CD4-positive, alpha-beta T cell treated with Interferon gamma for 1 hour (primary cell): ENCODE results near the gene CCDC196.
"Not testable (repeated sequence)": the region's sequence is repeated elsewhere in the genome, so short reads cannot be mapped to it uniquely, and the experiment has no call there.

Source experiments
- DNase-seq: peaks from one replicate; pipeline ENCODE4 v3.0.0-alpha.2; 2020

The CCDC196 gene

DNA sequence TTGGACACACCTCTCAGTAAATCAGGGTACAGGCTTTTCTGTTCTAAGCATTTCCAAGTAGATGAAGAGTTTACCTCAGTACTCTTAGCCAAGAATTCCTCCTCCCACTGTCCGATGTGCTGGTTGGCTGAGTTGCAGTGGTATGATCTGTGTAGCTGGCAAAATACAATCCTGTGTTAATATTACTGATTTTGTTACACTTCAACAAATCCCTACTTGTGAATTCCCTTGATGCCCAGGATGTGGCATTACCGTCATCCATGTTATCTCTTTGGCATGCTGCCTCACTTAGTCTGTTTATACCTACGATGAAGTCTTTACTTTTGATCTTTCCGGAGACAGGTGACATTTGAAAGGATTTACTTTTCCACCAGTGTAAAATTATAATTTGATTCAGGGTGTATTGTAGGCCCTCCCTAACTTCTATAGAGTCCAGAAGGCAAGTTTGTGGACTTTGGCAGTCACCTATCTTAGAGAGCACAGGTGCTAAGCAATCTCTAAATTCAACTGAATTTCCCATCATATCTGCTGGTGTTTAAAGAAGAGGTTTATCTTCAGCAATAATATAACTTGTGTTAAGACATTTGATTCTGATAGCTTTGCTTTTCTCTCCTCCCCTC lies 10.1 kb downstream of the CCDC196 start:
- DNase-seq, result no peak

DNA sequence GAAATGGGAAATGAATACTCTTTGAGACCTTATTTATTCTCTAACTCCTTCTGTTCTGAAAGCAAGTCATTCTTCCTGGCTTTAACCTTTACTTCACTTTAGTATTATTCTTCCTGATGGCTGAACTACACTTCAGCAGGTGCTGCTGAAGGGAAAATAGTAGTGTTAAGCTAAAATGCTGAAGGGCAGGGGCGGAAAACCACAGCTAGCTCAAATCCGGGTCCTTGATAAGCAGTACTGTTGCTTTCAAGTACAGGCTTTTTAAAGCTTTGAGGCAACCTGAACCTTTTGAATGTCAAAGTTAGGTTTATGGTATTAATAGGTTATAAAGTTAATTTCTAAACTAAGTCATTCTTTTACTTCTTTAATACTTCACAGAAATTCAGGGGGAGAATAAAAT lies 10.7 kb downstream of the CCDC196 start:
- no peak for DNase-seq

- no peak for DNase-seq
Observed at GRCh38 chr14:66498311-66498710, 12.1 kb downstream of the CCDC196 start.

DNA sequence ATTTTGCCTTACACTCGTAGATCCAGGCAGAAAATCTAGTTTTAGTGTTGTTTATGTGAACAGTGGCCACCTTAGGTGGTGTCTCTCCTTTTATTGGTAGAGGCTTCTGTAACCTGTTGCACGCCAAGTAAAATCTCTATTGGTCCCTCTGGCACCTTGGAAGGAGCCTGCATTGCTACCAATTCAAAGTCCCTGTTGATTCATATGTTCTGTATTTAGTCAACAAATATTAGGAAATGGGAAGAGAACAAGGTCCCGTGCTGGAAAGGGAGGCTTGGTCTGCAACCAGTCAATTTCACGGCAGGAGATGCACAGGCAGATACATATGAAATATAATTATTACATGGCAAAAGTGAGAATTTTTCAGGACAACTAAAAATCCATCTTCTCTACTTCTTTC lies 15.4 kb downstream of the CCDC196 start:
- DNase-seq, result no peak

DNA sequence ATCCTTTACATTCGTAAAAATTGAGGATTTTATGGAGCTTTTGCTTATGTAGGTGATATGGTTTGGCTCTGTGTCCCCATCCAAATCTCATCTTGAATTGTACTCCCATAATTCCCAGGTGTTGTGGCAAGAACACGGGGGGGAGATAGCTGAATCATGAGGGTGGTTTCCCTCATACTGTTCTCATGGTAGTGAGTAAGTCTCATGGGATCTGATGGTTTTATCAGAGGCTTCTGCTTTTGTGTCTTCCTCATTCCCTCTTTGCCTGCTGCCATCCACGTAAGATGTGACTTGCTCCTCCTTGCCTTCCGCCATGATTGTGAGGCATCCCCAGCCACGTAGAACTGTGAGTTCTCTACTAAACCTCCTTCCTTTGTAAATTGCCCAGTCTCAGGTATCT lies 16.7 kb downstream of the CCDC196 start:
- not testable (repeated sequence) for DNase-seq

DNA sequence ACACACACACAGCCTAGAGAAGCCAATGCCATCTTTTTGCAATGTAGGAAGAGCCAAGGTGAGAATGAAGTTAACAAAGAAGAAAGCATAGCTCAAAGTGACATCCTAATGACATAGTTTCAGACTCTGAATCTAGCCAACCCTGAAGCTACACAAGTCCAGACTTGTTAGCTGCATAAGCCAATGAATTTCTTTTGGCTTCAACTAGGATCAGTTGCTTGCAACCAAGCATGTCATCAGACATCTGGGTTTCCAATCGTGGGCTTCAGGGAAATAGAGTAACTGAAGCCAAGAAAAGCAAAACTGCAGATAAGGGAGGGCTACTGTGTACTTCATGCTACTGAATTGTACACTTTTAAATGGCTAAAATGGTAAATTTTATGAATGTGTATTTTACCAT lies 17.4 kb downstream of the CCDC196 start:
- DNase-seq, result no peak

DNA sequence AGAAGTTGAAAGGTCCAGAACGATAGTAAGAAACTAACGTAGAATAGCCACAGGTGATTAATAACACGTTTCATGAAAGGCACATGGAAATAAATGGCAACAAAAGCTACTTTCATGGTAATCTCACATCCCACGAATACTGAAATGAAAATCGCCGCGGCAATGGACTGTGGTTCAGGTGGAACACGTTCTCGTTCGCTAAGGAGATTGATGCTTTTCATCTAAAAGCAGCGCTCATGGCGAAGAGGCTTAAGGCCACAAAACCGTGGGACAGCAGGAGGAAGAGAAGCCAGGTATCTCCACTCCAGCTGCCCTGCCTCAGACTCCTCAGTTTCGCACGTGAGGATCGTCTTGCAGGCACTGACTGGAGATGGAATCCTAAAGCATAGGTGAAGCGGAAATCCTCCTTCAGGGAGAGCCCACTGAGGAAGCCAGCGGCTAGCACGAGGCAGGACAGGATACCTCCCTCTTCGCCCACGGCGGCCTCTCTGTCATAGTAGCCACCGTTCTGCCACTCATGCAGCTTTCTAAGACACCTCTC lies 21.1 kb downstream of the CCDC196 start:
- no peak for DNase-seq

- DNase-seq, result peak; percentile 86
Observed at GRCh38 chr14:66507722-66508546, 21.8 kb downstream of the CCDC196 start, which contains the start of gene GPHN. Gene GPHN (plus strand): TSS chr14:66508147.

DNA sequence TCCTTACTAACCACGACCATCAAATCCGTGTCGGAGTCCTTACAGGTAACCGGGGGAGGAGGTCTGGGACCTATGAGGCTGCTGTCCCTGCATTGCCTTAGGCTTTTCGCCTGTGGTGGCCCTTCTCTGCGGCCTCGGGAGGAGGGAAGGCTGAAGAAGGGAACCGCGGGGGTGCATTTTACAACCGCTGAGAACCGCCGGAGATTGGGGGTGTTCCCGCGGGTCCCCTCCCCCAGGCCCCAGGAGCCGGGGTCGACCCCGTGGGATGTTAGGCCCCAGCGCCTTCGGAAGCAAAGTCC lies 22.3 kb downstream of the CCDC196 start:
- DNase-seq, result no peak

GRCh38 chr14:66508846-66509621 lies 22.9 kb downstream of the CCDC196 start:
- peak; percentile 13 for DNase-seq

DNA sequence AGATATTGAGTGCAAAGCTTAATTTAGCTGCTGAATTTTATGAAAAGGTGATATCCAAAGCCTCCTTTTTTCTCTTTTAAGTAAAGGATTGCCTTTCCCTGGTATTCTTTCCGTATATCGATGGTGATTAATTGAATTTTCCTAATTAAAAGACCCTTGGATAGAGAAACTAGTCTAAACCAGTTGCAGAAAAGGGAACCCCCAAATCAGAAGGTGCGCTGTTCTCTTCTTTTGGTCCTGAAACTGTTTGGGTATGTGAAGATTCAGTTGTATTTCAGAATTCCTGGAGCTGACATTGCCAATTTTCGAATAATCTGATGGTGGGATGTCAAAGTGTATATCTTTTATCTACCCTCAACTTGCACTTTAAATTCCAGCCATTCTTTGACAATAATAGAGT lies 23.7 kb downstream of the CCDC196 start:
- no peak for DNase-seq

DNA sequence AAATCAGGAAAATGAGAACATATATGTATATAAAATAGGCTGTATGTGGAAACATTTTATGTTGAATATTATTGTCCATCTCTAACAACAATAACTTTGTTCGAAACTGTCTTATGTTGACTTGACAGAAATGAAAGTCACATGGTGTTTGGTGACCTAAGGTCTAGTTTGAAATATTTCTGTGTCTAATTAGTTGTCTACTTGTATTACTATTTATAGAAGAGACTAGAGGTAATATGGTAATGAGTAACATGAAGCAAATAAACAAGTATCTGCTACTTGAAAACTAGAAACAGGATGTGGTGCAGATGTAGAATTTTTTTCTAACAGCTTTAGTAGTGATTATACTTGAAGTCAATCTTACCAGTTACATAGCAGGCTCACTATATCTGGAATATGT lies 25.7 kb downstream of the CCDC196 start:
- no peak for DNase-seq

DNA sequence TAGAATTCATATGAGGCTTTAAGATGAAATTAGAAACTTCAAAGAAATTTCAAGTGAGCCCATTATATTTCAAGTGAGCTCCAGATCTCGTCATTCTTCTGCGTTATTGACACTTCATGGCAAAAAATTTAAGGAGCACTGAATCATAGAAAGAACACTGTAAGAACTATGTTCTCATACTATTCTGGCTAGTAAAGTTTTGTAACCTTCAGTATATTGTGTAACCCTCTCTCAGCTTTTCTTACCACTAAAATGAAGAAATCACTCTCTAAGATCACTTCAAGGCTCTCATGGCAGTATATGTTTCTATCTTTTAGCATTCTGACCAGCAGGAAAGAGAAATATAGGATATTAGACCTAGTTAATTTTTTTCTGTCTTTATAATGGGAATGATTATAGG lies 28.0 kb downstream of the CCDC196 start:
- DNase-seq, result no peak

DNA sequence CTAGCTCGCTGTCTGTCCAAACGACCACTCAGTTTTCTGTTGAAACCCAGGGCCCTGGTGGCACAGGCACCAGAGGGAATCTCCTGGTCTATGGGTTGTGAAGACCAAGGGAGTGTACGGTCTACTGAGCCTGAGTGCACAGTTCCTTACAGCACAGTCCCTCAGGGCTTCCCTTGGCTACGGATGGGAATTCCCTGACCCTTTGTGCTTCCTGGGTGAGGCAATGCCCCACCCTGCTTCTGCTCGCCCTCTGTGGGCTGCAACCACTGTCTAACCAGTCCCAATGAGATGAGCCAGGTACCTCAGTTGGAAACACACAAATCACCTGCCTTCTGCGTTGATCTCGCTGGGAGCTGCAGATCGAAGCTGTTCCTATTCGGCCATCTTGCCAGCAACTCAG lies 44.4 kb downstream of the CCDC196 start:
- DNase-seq, result no peak

DNA sequence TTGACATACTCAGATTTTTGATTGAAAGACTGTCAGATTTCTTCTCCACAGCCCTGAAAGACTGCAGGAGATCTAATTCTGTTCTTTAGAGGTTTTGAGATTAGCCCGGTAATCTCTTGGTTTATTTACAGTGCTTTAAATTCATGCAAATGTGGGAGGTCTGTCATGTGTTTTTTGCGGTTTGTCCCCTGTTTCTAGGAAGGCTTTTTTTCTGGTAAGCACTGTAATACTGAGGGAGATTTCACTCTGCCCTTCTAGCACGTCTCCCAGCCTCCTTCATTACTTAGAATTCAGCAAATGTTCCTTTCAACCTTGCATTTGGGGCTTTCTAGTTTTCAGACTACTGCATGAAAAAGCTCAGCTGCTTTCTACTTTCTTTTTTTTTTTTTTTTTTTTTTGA lies 52.9 kb downstream of the CCDC196 start:
- no peak for DNase-seq

DNA sequence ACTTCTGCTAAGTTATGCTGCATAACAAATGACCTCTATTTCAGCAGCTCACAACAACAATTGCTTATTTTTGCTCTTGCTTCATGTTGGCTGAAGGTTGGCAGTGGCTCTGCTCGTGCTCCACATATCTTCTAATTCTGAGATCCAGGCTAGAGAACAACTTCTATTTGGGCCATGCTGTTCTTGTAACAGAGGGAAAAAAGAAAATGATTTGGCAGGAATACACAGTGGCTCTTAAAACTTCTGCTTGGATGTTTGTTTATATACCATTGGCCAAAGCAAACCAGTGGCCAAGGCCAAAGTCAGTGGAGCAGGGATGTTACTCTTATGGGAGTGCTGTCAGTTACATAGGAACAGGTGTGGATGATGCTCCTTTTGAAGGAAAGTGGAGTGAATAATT lies 53.9 kb downstream of the CCDC196 start:
- no peak for DNase-seq

DNA sequence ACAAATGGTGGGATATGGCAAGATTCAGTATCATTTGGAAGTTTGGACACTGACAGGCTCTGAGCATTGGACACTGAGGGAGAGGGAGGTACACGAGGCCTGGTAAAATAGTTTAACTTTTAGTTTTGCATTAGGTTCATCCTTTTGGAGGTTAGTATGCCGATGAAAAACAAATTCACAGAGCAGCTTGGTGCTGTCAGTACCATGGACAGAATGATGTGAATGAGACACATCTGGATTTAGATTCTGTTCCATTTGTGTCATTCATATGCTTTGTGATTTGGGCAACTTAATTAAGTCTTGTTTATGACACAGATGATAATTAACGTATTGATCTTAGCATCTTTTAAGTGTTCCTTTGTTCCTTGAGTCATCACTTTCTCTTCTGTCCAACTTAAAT lies 55.5 kb downstream of the CCDC196 start:
- no peak for DNase-seq

GRCh38 chr14:66543996-66544395 lies 57.8 kb downstream of the CCDC196 start:
- no peak for DNase-seq

GRCh38 chr14:66545191-66545590 lies 59.0 kb downstream of the CCDC196 start:
- not testable (repeated sequence) for DNase-seq

DNA sequence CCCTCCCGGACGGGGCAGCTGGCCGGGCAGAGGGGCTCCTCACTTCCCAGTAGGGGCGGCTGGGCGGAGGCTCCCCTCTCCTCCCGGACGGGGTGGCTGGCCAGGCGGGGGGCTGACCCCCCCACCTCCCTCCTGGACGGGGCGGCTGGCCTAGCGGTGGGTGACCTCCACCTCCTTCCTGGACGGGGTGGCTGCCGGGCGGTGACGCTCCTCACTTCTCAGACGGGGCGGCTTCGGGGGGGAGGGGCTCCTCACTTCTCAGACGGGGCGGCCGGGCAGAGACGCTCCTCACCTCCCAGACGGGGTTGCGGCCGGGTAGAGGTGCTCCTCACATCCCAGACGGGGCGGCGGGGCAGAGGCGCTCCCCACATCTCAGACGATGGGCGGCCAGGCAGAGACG lies 59.6 kb downstream of the CCDC196 start:
- DNase-seq, result not testable (repeated sequence)
